Mesenchymal stem cell (in vitro differentiated cells and primary cell): ENCODE measurements around the gene FOXP1.

Source experiments
- DNase-seq: peaks from one replicate; pipeline ENCODE4 v3.0.0-alpha.2; 2013
- H2AFZ ChIP-seq: one replicate; pipeline ENCODE4 v1.6.1; 2013; ENCODE audit warnings: low read depth, mild to moderate bottlenecking, control low read depth, inconsistent platforms, low read length, moderate library complexity
- H2AK5ac ChIP-seq: 2 replicates; pipeline ENCODE4 v1.6.1; 2013; ENCODE audit warnings: low read length, moderate library complexity, mild to moderate bottlenecking, inconsistent platforms; ENCODE audit not compliant: severe bottlenecking
- H2BK120ac ChIP-seq: one replicate; pipeline ENCODE4 v1.6.1; 2013; ENCODE audit warnings: low read depth, mild to moderate bottlenecking, inconsistent platforms, low read length, moderate library complexity
- H2BK12ac ChIP-seq, 2 experiments: one replicate each; pipeline ENCODE4 v1.6.1; 2013; ENCODE audit warnings: inconsistent platforms in 2 of 2, low read length in 2 of 2, mild to moderate bottlenecking in 2 of 2, moderate library complexity in 2 of 2, control low read depth in 1 of 2
- H2BK15ac ChIP-seq: one replicate; pipeline ENCODE4 v1.6.1; 2013; ENCODE audit warnings: mild to moderate bottlenecking, low read depth, inconsistent platforms; ENCODE audit not compliant: poor library complexity, severe bottlenecking
- H2BK5ac ChIP-seq: 2 replicates; pipeline ENCODE4 v1.6.1; 2013; ENCODE audit warnings: low read depth, mild to moderate bottlenecking, low read length, control low read depth, inconsistent platforms; ENCODE audit not compliant: poor library complexity, severe bottlenecking
- H3K14ac ChIP-seq, 2 experiments: one replicate each; pipeline ENCODE4 v1.6.1; 2013; ENCODE audit warnings: inconsistent platforms in 2 of 2, low read length in 2 of 2, control low read depth in 1 of 2, mild to moderate bottlenecking in 1 of 2, moderate library complexity in 1 of 2
- H3K18ac ChIP-seq, 2 experiments: one replicate each; pipeline ENCODE4 v1.6.1; 2013; ENCODE audit warnings: inconsistent platforms in 2 of 2, low read length in 2 of 2, control low read depth in 1 of 2, low read depth in 1 of 2, mild to moderate bottlenecking in 1 of 2
- H3K23ac ChIP-seq, 2 experiments: one replicate each; pipeline ENCODE4 v1.6.1; 2013; ENCODE audit warnings: inconsistent platforms in 2 of 2, low read length in 2 of 2, mild to moderate bottlenecking in 2 of 2, moderate library complexity in 2 of 2, control low read depth in 1 of 2
- H3K27ac ChIP-seq: 2 replicates; pipeline ENCODE4 v1.5.1; 2013; ENCODE audit warnings: mild to moderate bottlenecking, moderate library complexity, low read length, control low read depth, inconsistent platforms; ENCODE audit not compliant: poor library complexity, severe bottlenecking
- H3K27me3 ChIP-seq, 2 experiments: 2 replicates each; pipeline versions ENCODE4 v1.6.1 to v1.7.0; 2013; ENCODE audit warnings: low read length in 2 of 2, mild to moderate bottlenecking in 2 of 2, moderate library complexity in 2 of 2, control low read depth in 1 of 2, inconsistent platforms in 1 of 2; ENCODE audit not compliant: control insufficient read depth in 1 of 2, insufficient read depth in 1 of 2
- H3K36me3 ChIP-seq, 2 experiments: 2 replicates each; pipeline versions ENCODE4 v1.6.1 to v1.7.0; 2013; ENCODE audit warnings: low read length in 2 of 2, control low read depth in 1 of 2, inconsistent platforms in 1 of 2, low read depth in 1 of 2, mild to moderate bottlenecking in 1 of 2; ENCODE audit not compliant: insufficient read depth in 2 of 2, control insufficient read depth in 1 of 2
- H3K4ac ChIP-seq, 2 experiments: one replicate each; pipeline ENCODE4 v1.6.1; 2013; ENCODE audit warnings: inconsistent platforms in 2 of 2, low read length in 2 of 2, mild to moderate bottlenecking in 2 of 2, moderate library complexity in 2 of 2, control low read depth in 1 of 2, low read depth in 1 of 2
- H3K4me1 ChIP-seq: 2 replicates; pipeline ENCODE4 v1.6.1; 2013; ENCODE audit warnings: low read depth, low read length, control low read depth; ENCODE audit not compliant: control insufficient read depth, insufficient read depth
- H3K4me2 ChIP-seq: 2 replicates; pipeline ENCODE4 v1.6.1; 2013; ENCODE audit warnings: low read length, mild to moderate bottlenecking, inconsistent platforms; ENCODE audit not compliant: poor library complexity, severe bottlenecking
- H3K4me3 ChIP-seq, 2 experiments: 2 replicates each; pipeline versions ENCODE4 v1.5.1 to v1.7.0; 2013; ENCODE audit warnings: low read length in 2 of 2, mild to moderate bottlenecking in 2 of 2, control low read depth in 1 of 2, low read depth in 1 of 2; ENCODE audit not compliant: insufficient read depth in 1 of 2
- H3K79me1 ChIP-seq: replicated peaks from 2 replicates; pipeline ENCODE4 v1.6.1; 2013; ENCODE audit warnings: mild to moderate bottlenecking, control low read depth, low read length, inconsistent platforms; ENCODE audit not compliant: poor library complexity, severe bottlenecking
- H3K9ac ChIP-seq: 2 replicates; pipeline ENCODE4 v1.7.0; 2013; ENCODE audit warnings: mild to moderate bottlenecking, low read length, moderate library complexity
- H3K9me3 ChIP-seq: 2 replicates; pipeline ENCODE4 v1.7.0; 2013; ENCODE audit warnings: mild to moderate bottlenecking, low read length; ENCODE audit not compliant: control insufficient read depth
- H4K8ac ChIP-seq: one replicate; pipeline ENCODE4 v1.6.1; 2013; ENCODE audit warnings: inconsistent platforms, mild to moderate bottlenecking, low read length, moderate library complexity
- H4K91ac ChIP-seq: one replicate; pipeline ENCODE4 v1.6.1; 2013; ENCODE audit warnings: mild to moderate bottlenecking, low read length, inconsistent platforms
- WGBS: methylation state at CpG from one replicate; pipeline ENCODE4 v1.1.7; 2013; ENCODE audit warnings: mixed read lengths; 5-methylcytosine and 5-hydroxymethylcytosine counted together

Gene FOXP1

GRCh38 chr3:71446260-71446659, 137.3 kb downstream of the FOXP1 start:
- Histone ChIP-seq H2BK5ac (no peak overlapping the region), H2BK15ac (no peak overlapping the region), H4K91ac (no peak overlapping the region), H3K14ac (no peak overlapping the region), H2BK12ac (no peak overlapping the region), H3K4ac (no peak overlapping the region), H3K9ac (no peak overlapping the region), H3K23ac (no peak overlapping the region), H3K36me3 (peaks cover 0 to 9% of the 10 kb centered on the region in 2 experiments), H2AFZ (no peak overlapping the region), H3K4me1 (peaks cover 23% of the 10 kb centered on the region), H2BK120ac (no peak overlapping the region), H2AK5ac (no peak overlapping the region), H4K8ac (no peak overlapping the region), H3K18ac (no peak overlapping the region), H3K79me1 (peaks cover 41% of the 10 kb centered on the region), H3K9me3 (no peaks in the 10 kb centered on the region), H3K27ac (no peak overlapping the region), H3K27me3 (no peaks in the 10 kb centered on the region), H3K4me2 (no peak overlapping the region), H3K4me3 (no peak overlapping the region)
- WGBS, result 93% methylated on average over 4 of the region's 4 CpGs
- no peak for DNase-seq

GRCh38 chr3:71444861-71445259, 138.7 kb downstream of the FOXP1 start:
- Histone ChIP-seq H4K8ac (no peak overlapping the region), H3K9me3 (no peaks in the 10 kb centered on the region), H3K9ac (no peak overlapping the region), H3K27me3 (no peaks in the 10 kb centered on the region), H3K36me3 (peaks cover 0 to 9% of the 10 kb centered on the region in 2 experiments), H3K14ac (peak overlapping the region in 1 of 2 experiments; percentile 66), H2BK12ac (peak overlapping the region; percentile 18 to 95), H3K4me1 (peaks cover 23% of the 10 kb centered on the region), H3K23ac (no peak overlapping the region), H2BK15ac (no peak overlapping the region), H2AFZ (no peak overlapping the region), H4K91ac (no peak overlapping the region), H2AK5ac (no peak overlapping the region), H2BK5ac (no peak overlapping the region), H3K79me1 (peaks cover 38% of the 10 kb centered on the region), H3K4ac (no peak overlapping the region), H3K18ac (no peak overlapping the region), H3K27ac (no peak overlapping the region), H3K4me2 (no peak overlapping the region), H2BK120ac (no peak overlapping the region), H3K4me3 (no peak overlapping the region)
- WGBS, result 80% methylated on average over 4 of the region's 4 CpGs
- DNase-seq, result no peak

- no peak overlapping the region for H3K14ac ChIP-seq
- 95% methylated on average over 12 of the region's 17 CpGs for WGBS
Measured at GRCh38 chr3:71444028-71444860, 139.3 kb downstream of the FOXP1 start.

GRCh38 chr3:71443332-71443731, 140.2 kb downstream of the FOXP1 start:
- Histone ChIP-seq H3K36me3 (peaks cover 0 to 14% of the 10 kb centered on the region in 2 experiments), H3K79me1 (peaks cover 37% of the 10 kb centered on the region), H2BK12ac (no peak overlapping the region), H3K18ac (no peak overlapping the region), H3K4me1 (peaks cover 26% of the 10 kb centered on the region), H3K9ac (no peak overlapping the region), H3K4me2 (no peak overlapping the region), H3K14ac (no peak overlapping the region), H3K4ac (no peak overlapping the region), H2BK15ac (no peak overlapping the region), H3K23ac (no peak overlapping the region), H3K9me3 (no peaks in the 10 kb centered on the region), H4K91ac (no peak overlapping the region), H2BK5ac (no peak overlapping the region), H3K27ac (no peak overlapping the region), H3K27me3 (no peaks in the 10 kb centered on the region), H2AFZ (no peak overlapping the region), H3K4me3 (no peak overlapping the region), H2AK5ac (no peak overlapping the region), H4K8ac (peak overlapping the region; percentile 47), H2BK120ac (no peak overlapping the region)
- no peak for DNase-seq
- WGBS, result 95% methylated on average over 8 of the region's 8 CpGs

More at GRCh38 chr3:71444028-71444860, 139.3 kb downstream of the FOXP1 start:
- H4K91ac ChIP-seq, result no peak overlapping the region
- no peak overlapping the region for H3K23ac ChIP-seq
- H2AK5ac ChIP-seq, result no peak overlapping the region
- H3K79me1 ChIP-seq, result peaks cover 37% of the 10 kb centered on the region
- peak overlapping the region in 1 of 2 experiments; percentile 95 for H2BK12ac ChIP-seq
- H3K36me3 ChIP-seq, result peaks cover 0 to 9% of the 10 kb centered on the region in 2 experiments
- no peak overlapping the region for H2BK5ac ChIP-seq
- H4K8ac ChIP-seq, result no peak overlapping the region
- DNase-seq, result peak; percentile 32
- H3K9ac ChIP-seq, result no peak overlapping the region
- H3K18ac ChIP-seq, result peak overlapping the region in 1 of 2 experiments; percentile 77
- H3K4ac ChIP-seq, result no peak overlapping the region
- no peak overlapping the region for H3K4me2 ChIP-seq
- no peak overlapping the region for H2AFZ ChIP-seq
- peaks cover 23% of the 10 kb centered on the region for H3K4me1 ChIP-seq
- no peak overlapping the region for H2BK15ac ChIP-seq
- no peaks in the 10 kb centered on the region for H3K9me3 ChIP-seq
- no peaks in the 10 kb centered on the region for H3K27me3 ChIP-seq
- no peak overlapping the region for H2BK120ac ChIP-seq
- H3K4me3 ChIP-seq, result no peak overlapping the region
- H3K27ac ChIP-seq, result no peak overlapping the region
